Activated naive CD4-positive, alpha-beta T cell treated with anti-CD3 and anti-CD28 coated beads, Interleukin-2, amount 50 U/mL, for 24 hours (primary cell): Measurements from ENCODE around the gene HGF.

Experiments used
- H3K27ac Mint-ChIP-seq: one replicate; pipeline ENCODE4 v1.8.0; 2021; ENCODE audit warnings: mild to moderate bottlenecking, mixed read lengths
- H3K27me3 Mint-ChIP-seq: one replicate; pipeline ENCODE4 v1.8.0; 2021; ENCODE audit warnings: mixed read lengths
- H3K36me3 Mint-ChIP-seq: one replicate; pipeline ENCODE4 v1.8.0; 2021; ENCODE audit warnings: mixed read lengths
- H3K4me1 Mint-ChIP-seq: one replicate; pipeline ENCODE4 v1.8.0; 2021; ENCODE audit warnings: mixed read lengths
- H3K4me3 Mint-ChIP-seq: one replicate; pipeline ENCODE4 v1.8.0; 2021; ENCODE audit warnings: mild to moderate bottlenecking, mixed read lengths
- H3K9me3 Mint-ChIP-seq: one replicate; pipeline ENCODE4 v1.8.0; 2021; ENCODE audit warnings: mixed read lengths

Gene HGF

GRCh38 chr7:81652225-81652624, 117.6 kb downstream of the HGF start:
- H3K36me3 Mint-ChIP-seq: no peaks in the 10 kb centered on the region
- H3K9me3 Mint-ChIP-seq: peaks cover 14% of the 10 kb centered on the region
- no peak overlapping the region for H3K27ac Mint-ChIP-seq
- H3K4me1 Mint-ChIP-seq: no peaks in the 10 kb centered on the region
- H3K4me3 Mint-ChIP-seq: no peak overlapping the region
- no peaks in the 10 kb centered on the region for H3K27me3 Mint-ChIP-seq
